HG03439 (cell line): Measurements from ENCODE around the gene APCDD1L.
"Not testable (repeated sequence)": the region's sequence is repeated elsewhere in the genome, so short reads cannot be mapped to it uniquely, and the experiment has no call there.

Experiments
- ATAC-seq: cut with Tn5 transposase; IDR thresholded peaks from one replicate; pipeline ENCODE4 v1.9.1; 2021; ENCODE audit warnings: mild to moderate bottlenecking, moderate library complexity; ENCODE audit not compliant: unreplicated experiment

APCDD1L gene

DNA sequence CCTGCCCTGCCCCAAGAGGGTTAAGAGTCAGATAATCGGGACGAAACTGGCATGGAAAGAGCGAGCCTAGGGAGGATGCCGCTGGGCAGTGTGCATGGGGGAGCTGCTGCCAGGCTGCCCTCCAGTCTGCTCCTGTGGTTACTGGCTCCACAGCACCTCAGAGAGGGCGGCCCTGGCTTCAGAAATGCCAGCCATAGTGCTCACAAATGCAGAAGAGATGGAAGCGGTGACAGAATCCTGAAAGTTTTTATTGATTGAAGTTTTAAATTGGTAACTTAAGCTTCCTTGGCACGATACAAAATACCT is 68.3 kb downstream of the APCDD1L start:
- no peak for ATAC-seq

- no peak for ATAC-seq
Observed at GRCh38 chr20:58446264-58446959, 68.8 kb downstream of the APCDD1L start.

DNA sequence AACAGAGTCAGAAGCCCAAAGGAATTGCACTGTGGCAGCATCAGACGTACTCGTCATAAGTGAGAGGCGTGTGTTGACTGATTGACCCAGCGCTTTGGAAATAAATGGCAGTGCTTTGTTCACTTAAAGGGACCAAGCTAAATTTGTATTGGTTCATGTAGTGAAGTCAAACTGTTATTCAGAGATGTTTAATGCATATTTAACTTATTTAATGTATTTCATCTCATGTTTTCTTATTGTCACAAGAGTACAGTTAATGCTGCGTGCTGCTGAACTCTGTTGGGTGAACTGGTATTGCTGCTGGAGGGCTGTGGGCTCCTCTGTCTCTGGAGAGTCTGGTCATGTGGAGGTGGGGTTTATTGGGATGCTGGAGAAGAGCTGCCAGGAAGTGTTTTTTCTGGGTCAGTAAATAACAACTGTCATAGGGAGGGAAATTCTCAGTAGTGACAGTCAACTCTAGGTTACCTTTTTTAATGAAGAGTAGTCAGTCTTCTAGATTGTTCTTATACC is 70.4 kb downstream of the APCDD1L start:
- no peak for ATAC-seq

GRCh38 chr20:58441723-58442122 is 73.5 kb downstream of the APCDD1L start:
- ATAC-seq: no peak

- ATAC-seq: no peak
Observed at GRCh38 chr20:58440021-58440767, 75.0 kb downstream of the APCDD1L start.

DNA sequence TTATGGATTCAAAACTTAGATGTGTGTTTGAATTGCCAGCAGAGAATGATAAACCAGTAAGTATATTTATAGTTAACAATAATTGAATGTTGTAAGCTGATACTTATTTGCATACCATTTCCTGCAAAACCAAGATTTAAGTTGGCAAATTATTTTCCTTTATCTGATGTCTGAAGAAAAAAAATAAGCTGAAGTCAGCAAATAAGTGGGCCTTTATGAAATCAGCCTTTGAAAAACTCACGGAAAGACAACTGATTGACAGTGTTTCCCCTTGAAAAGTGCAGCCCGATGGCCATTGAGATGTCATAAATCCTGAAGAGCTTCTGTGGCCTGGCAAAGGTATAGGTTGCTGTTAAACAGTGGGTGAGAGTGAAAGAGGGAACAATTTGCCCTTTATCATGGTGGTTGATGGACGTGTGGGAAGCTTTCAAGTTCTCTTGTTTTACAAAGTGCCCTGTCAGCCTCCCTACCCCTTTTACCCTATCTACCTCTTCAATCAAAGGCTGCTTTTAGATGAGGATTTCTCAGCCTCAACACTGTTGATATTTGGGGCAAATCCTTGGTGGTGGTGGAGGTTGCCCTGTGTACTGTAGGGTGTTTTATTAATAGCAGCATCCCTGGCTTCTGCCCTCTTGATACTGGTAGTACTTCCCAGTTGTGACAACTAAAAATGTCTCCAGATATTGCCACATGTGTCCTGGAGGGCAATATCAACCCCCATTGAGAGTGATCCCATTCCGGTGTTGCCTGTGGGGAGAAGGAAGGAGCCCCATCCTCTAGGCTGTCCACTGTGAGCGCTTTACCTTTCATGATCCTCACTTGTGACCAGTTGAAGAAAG is 76.0 kb downstream of the APCDD1L start:
- no peak for ATAC-seq

DNA sequence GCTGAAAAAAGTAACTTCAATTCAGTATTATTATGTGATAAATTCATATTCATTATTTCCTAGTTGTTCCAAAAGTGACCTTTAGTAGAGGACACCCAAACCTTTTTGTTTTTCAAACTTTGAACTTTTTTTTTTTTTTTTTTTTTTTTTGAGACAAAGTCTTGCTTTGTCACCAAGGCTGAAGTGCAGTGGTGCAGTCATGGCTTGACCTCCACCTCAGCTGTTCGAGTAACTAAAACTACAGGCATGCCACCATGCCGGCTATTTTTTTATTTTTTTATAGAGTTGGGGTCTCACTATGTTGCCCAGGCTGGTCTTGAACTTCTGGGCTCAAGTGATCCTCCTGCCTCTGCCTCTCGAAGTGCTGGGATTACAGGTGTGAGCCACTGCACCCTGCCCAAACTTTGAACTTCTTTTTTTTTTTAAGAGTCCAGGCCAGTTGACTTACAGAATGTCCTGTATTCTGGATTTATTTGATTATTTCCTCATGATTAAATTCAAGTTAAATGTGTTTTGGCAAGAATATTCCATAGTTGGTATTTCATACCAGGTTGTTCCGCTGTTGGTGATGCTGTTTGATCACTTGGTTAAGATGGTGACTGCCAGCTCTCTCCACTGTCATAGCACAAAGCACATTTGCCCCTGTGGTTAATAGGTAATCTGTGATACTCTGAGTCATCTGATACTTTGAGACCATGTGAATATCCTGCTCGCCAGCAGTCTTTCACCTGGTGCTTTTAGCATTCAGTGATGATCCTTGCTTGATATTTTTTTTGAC is 78.1 kb downstream of the APCDD1L start:
- no peak for ATAC-seq

- ATAC-seq: no peak
Observed at GRCh38 chr20:58435237-58435636, 80.0 kb downstream of the APCDD1L start.

GRCh38 chr20:58434326-58434725 is 80.9 kb downstream of the APCDD1L start:
- ATAC-seq: no peak

- no peak for ATAC-seq
Observed at GRCh38 chr20:58433759-58434158, 81.4 kb downstream of the APCDD1L start.

DNA sequence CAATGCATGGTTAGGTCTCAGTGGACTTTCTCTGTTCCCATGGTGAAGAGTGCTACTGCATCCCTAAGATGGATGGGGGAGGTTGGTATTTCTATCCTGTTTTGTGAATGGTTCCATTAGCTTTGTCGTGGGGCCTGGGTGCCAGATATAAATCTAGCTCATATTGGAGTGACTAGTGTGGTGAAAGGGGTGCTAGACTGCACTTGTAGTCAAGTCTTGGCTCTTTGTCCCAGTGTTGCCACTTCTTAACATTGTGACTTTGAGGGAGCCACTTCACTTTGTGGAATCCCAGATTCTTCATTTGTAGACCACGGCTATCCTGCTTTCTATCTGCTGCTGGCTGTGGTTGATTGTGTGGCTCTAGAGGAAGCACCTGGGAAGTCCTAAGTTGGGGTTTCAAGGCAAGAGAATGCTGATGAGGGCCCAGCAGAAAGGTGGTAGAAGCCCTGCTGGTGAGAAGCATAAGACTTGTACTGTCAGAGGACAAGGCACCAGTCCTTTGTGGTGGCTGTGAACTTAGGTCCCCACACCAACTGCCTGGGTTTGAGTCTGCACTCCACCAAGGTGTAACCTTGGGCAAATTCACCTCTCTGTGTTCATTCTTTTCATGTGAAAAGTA is 82.1 kb downstream of the APCDD1L start:
- no peak for ATAC-seq

- ATAC-seq: no peak
Observed at GRCh38 chr20:58432186-58432954, 82.8 kb downstream of the APCDD1L start.

- no peak for ATAC-seq
Observed at GRCh38 chr20:58431134-58431533, 84.1 kb downstream of the APCDD1L start.

DNA sequence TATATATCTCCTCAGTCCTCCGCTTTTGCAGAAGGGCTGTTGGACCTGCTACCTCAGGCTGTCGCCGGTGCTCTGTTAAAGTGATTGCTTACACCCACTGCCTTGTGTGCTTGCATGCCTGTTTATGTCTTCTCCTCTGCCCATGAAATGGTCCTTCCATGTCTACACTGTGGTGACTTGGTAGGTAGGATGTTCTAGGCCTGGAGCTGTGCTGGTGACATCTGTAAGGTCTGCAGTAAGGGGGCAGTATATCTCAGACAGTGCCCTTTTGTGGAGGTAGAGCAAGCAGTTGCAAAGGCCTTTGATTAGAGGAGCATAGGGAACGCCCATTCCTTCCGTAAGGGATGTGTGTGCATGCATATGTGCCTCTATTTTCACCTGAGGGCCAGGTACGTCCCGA is 85.9 kb downstream of the APCDD1L start:
- ATAC-seq: no peak

GRCh38 chr20:58428364-58428763 is 86.8 kb downstream of the APCDD1L start:
- ATAC-seq: no peak

- not testable (repeated sequence) for ATAC-seq
Observed at GRCh38 chr20:58427571-58427970, 87.6 kb downstream of the APCDD1L start.

- ATAC-seq: no peak
Observed at GRCh38 chr20:58424218-58424969, 90.8 kb downstream of the APCDD1L start.

DNA sequence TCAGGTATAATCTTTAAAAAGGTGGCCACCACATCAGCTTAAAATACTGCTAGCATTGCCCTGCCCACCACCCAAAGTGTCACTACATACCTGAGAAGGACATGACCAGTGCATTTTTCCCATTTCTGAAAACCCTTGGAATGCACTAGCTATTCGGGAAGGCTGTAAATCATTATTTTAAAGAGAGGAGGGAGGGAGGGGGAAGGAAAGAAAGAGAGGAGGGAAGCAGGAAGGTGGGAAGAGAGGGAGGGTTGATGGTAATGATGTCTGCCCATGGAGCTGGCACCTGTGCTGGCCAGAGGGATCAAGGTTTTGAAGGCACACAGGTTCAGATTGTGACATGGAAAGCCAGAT is 93.7 kb downstream of the APCDD1L start:
- ATAC-seq: no peak
